ENCODE data around the gene TEX51.

- TF ChIP-seq CTCF (IDR thresholded peaks at IDR 0.05; ENCODE audit: poor library complexity, severe bottlenecking): no peak
- no peak for TF ChIP-seq EP300 (conservative IDR thresholded peaks at IDR 0.05; ENCODE audit: poor library complexity, severe bottlenecking)
- no peak for TF ChIP-seq REST (IDR thresholded peaks at IDR 0.05; ENCODE audit: borderline replicate concordance)
- no peak for TF ChIP-seq TAF1 (IDR thresholded peaks at IDR 0.05; ENCODE audit: low read depth)
- TF ChIP-seq MXI1 (conservative IDR thresholded peaks at IDR 0.05; ENCODE audit: poor library complexity, severe bottlenecking): no peak
- no peak for TF ChIP-seq RAD21 (conservative IDR thresholded peaks at IDR 0.05)
Measured at GRCh38 chr2:126859631-126860030, 39.1 kb upstream of the TEX51 start.
